T-helper 17 cell (primary cell): Measurements from ENCODE around the gene COPS3. TPM values are rescaled to one million over a fixed set of nuclear protein-coding genes. Genes with fewer than 3 reads are reported as not detected.
"Not testable (repeated sequence)": the region's sequence is repeated elsewhere in the genome, so short reads cannot be mapped to it uniquely, and the experiment has no call there.

Source experiments
- ATAC-seq: fragments of 150-1000 bp; cut with Tn5 transposase; 2 replicates; pipeline ENCODE4 v1.10.0; 2021; ENCODE audit warnings: mild to moderate bottlenecking, moderate library complexity
- DNase-seq, 3 donors: peaks; one replicate each; pipeline versions ENCODE4 v3.0.0 to v3.0.0-alpha.2; 2020 to 2021
- H3K9me3 ChIP-seq: one replicate; pipeline ENCODE4 v1.7.0; 2013; ENCODE audit warnings: low read length, mild to moderate bottlenecking; ENCODE audit not compliant: control insufficient read depth, poor library complexity, severe bottlenecking
- H3K27ac Mint-ChIP-seq: one replicate; pipeline ENCODE4 v1.8.0; 2022; ENCODE audit warnings: mild to moderate bottlenecking, moderate library complexity, mixed read lengths
- H3K27me3 Mint-ChIP-seq: one replicate; pipeline ENCODE4 v1.8.0; 2022; ENCODE audit warnings: mixed read lengths
- H3K36me3 Mint-ChIP-seq: one replicate; pipeline ENCODE4 v1.8.0; 2022; ENCODE audit warnings: low read depth, mixed read lengths
- H3K4me1 Mint-ChIP-seq: one replicate; pipeline ENCODE4 v1.8.0; 2022; ENCODE audit warnings: mild to moderate bottlenecking, mixed read lengths
- H3K4me3 Mint-ChIP-seq: one replicate; pipeline ENCODE4 v1.8.0; 2022; ENCODE audit warnings: mild to moderate bottlenecking, moderate library complexity, mixed read lengths
- total RNA-seq, 4 donors: library from RNA in 2 of 4; stranded (reverse) in 2 of 4; gene quantifications; one replicate each; pipeline ENCODE4 v1.2.3 and lab custom pipeline; 2022 to 2026

Gene COPS3
- total RNA-seq, 2 donors from 2014 or later: 87.8 to 89.1 TPM

- no peaks in the 10 kb centered on the region for H3K9me3 ChIP-seq
- no peak overlapping the region for H3K27ac Mint-ChIP-seq
- no peak overlapping the region for H3K4me3 Mint-ChIP-seq
- ATAC-seq: no peak
- H3K36me3 Mint-ChIP-seq: no peaks in the 10 kb centered on the region
- peaks cover 8% of the 10 kb centered on the region for H3K4me1 Mint-ChIP-seq
- no peak for DNase-seq
- H3K27me3 Mint-ChIP-seq: no peaks in the 10 kb centered on the region
These were observed 33.5 kb upstream of the COPS3 start for GRCh38 chr17:17314501-17315071.

GRCh38 chr17:17313350-17313991 lies 32.4 kb upstream of the COPS3 start:
- H3K27ac Mint-ChIP-seq: no peak overlapping the region
- H3K9me3 ChIP-seq: no peaks in the 10 kb centered on the region
- no peaks in the 10 kb centered on the region for H3K36me3 Mint-ChIP-seq
- DNase-seq (peak; percentile 45 to 65 (median 52)), ATAC-seq (peak; percentile 99)
- no peaks in the 10 kb centered on the region for H3K27me3 Mint-ChIP-seq
- peaks cover 8% of the 10 kb centered on the region for H3K4me1 Mint-ChIP-seq
- no peak overlapping the region for H3K4me3 Mint-ChIP-seq

- no peak for DNase-seq
- Mint-ChIP-seq H3K4me3 (no peak overlapping the region), H3K27me3 (no peaks in the 10 kb centered on the region), H3K4me1 (peaks cover 21% of the 10 kb centered on the region), H3K36me3 (no peaks in the 10 kb centered on the region), H3K27ac (no peak overlapping the region)
- no peak for ATAC-seq
- H3K9me3 ChIP-seq: no peaks in the 10 kb centered on the region
These were observed 28.3 kb upstream of the COPS3 start for GRCh38 chr17:17309356-17309755.

GRCh38 chr17:17305281-17305801 lies 24.3 kb upstream of the COPS3 start:
- no peaks in the 10 kb centered on the region for H3K9me3 ChIP-seq
- H3K4me3 Mint-ChIP-seq: peak overlapping the region; percentile 79
- H3K27me3 Mint-ChIP-seq: no peaks in the 10 kb centered on the region
- ATAC-seq: peak; percentile 72
- peaks cover 18% of the 10 kb centered on the region for H3K4me1 Mint-ChIP-seq
- no peaks in the 10 kb centered on the region for H3K36me3 Mint-ChIP-seq
- DNase-seq: peak in 1 of 3 donors; percentile 17
- no peak overlapping the region for H3K27ac Mint-ChIP-seq

- peak; percentile 52 for ATAC-seq
- Mint-ChIP-seq H3K4me3 (peak overlapping the region; percentile 88), H3K27me3 (no peaks in the 10 kb centered on the region), H3K27ac (peak overlapping the region; percentile 51), H3K4me1 (peaks cover 18% of the 10 kb centered on the region), H3K36me3 (no peaks in the 10 kb centered on the region)
- no peaks in the 10 kb centered on the region for H3K9me3 ChIP-seq
- no peak for DNase-seq
These were observed 23.5 kb upstream of the COPS3 start for GRCh38 chr17:17304521-17304985.

GRCh38 chr17:17303847-17304490 lies 22.9 kb upstream of the COPS3 start:
- Mint-ChIP-seq H3K27ac (peak overlapping the region; percentile 51), H3K4me1 (peaks cover 18% of the 10 kb centered on the region), H3K4me3 (peak overlapping the region; percentile 88), H3K36me3 (no peaks in the 10 kb centered on the region), H3K27me3 (no peaks in the 10 kb centered on the region)
- no peak for DNase-seq
- no peak for ATAC-seq
- H3K9me3 ChIP-seq: no peaks in the 10 kb centered on the region

- Mint-ChIP-seq H3K4me3 (peak within 1 kb of the TSS; percentile 88), H3K27ac (peak within 1 kb of the TSS; percentile 51), H3K4me1 (peaks cover 18% of the 10 kb centered on the region), H3K27me3 (no peaks in the 10 kb centered on the region), H3K36me3 (no peaks in the 10 kb centered on the region)
- peak; percentile 41 to 67 (median 54) for DNase-seq
- H3K9me3 ChIP-seq: no peaks in the 10 kb centered on the region
- ATAC-seq: peak; percentile 71
These were observed 22.2 kb upstream of the COPS3 start, which contains the start of gene NT5M for GRCh38 chr17:17303010-17303846. Gene NT5M (plus strand): TSS chr17:17303373. CDS start chr17:17303551, 178 bp downstream.

- not testable (repeated sequence) for H3K36me3 Mint-ChIP-seq, ATAC-seq
These were observed 20.6 kb upstream of the COPS3 start for GRCh38 chr17:17301659-17302058.

GRCh38 chr17:17300624-17301568 lies 19.9 kb upstream of the COPS3 start:
- no peaks in the 10 kb centered on the region for H3K9me3 ChIP-seq
- peak overlapping the region; percentile 73 for H3K4me3 Mint-ChIP-seq
- ATAC-seq (peak; percentile 70), DNase-seq (peak; percentile 32 to 40 (median 39))
- no peaks in the 10 kb centered on the region for H3K27me3 Mint-ChIP-seq
- H3K27ac Mint-ChIP-seq: no peak overlapping the region
- no peaks in the 10 kb centered on the region for H3K36me3 Mint-ChIP-seq
- peaks cover 16% of the 10 kb centered on the region for H3K4me1 Mint-ChIP-seq

More at GRCh38 chr17:17301659-17302058, 20.6 kb upstream of the COPS3 start:
- Mint-ChIP-seq H3K4me3 (peak overlapping the region; percentile 58), H3K4me1 (peaks cover 18% of the 10 kb centered on the region)
- H3K9me3 ChIP-seq, DNase-seq, H3K27me3 Mint-ChIP-seq, H3K27ac Mint-ChIP-seq: not testable (repeated sequence)

GRCh38 chr17:17298108-17298507 lies 17.1 kb upstream of the COPS3 start:
- Mint-ChIP-seq H3K4me1 (peaks cover 2% of the 10 kb centered on the region), H3K27me3 (no peaks in the 10 kb centered on the region), H3K4me3 (no peak overlapping the region), H3K27ac (no peak overlapping the region), H3K36me3 (no peaks in the 10 kb centered on the region)
- no peaks in the 10 kb centered on the region for H3K9me3 ChIP-seq
- ATAC-seq (no peak), DNase-seq (no peak)

- H3K9me3 ChIP-seq: no peaks in the 10 kb centered on the region
- no peak overlapping the region for H3K4me3 Mint-ChIP-seq
- no peak for DNase-seq
- no peaks in the 10 kb centered on the region for H3K27me3 Mint-ChIP-seq
- H3K27ac Mint-ChIP-seq: no peak overlapping the region
- ATAC-seq: no peak
- no peaks in the 10 kb centered on the region for H3K36me3 Mint-ChIP-seq
- H3K4me1 Mint-ChIP-seq: no peaks in the 10 kb centered on the region
These were observed 16.2 kb upstream of the COPS3 start for GRCh38 chr17:17297217-17297616.

GRCh38 chr17:17295141-17295540 lies 14.1 kb upstream of the COPS3 start:
- Mint-ChIP-seq H3K36me3 (no peaks in the 10 kb centered on the region), H3K4me3 (no peak overlapping the region)

More at GRCh38 chr17:17295141-17295540, 14.1 kb upstream of the COPS3 start:
- H3K4me1 Mint-ChIP-seq: no peaks in the 10 kb centered on the region
- H3K27me3 Mint-ChIP-seq: no peaks in the 10 kb centered on the region
- H3K9me3 ChIP-seq: no peaks in the 10 kb centered on the region
- DNase-seq: no peak
- no peak for ATAC-seq
- no peak overlapping the region for H3K27ac Mint-ChIP-seq
